GM12864 (cell line): Measurements from ENCODE around the gene MGRN1.

ENCODE experiments used
- DNase-seq: peaks from one replicate; pipeline ENCODE4 v3.0.0-alpha.2; 2011; ENCODE audit warnings: low read depth
- H3K4me3 ChIP-seq: 2 replicates; pipeline ENCODE4 v1.5.1; 2011; ENCODE audit warnings: mild to moderate bottlenecking, low read depth, low read length, control low read depth
- CTCF ChIP-seq: IDR thresholded peaks from 2 replicates; pipeline ENCODE4 v1.5.1; 2011; ENCODE audit warnings: low read depth, mild to moderate bottlenecking, moderate library complexity, low read length, control low read depth, inconsistent platforms; ENCODE audit errors: missing control alignments

Gene MGRN1

DNA sequence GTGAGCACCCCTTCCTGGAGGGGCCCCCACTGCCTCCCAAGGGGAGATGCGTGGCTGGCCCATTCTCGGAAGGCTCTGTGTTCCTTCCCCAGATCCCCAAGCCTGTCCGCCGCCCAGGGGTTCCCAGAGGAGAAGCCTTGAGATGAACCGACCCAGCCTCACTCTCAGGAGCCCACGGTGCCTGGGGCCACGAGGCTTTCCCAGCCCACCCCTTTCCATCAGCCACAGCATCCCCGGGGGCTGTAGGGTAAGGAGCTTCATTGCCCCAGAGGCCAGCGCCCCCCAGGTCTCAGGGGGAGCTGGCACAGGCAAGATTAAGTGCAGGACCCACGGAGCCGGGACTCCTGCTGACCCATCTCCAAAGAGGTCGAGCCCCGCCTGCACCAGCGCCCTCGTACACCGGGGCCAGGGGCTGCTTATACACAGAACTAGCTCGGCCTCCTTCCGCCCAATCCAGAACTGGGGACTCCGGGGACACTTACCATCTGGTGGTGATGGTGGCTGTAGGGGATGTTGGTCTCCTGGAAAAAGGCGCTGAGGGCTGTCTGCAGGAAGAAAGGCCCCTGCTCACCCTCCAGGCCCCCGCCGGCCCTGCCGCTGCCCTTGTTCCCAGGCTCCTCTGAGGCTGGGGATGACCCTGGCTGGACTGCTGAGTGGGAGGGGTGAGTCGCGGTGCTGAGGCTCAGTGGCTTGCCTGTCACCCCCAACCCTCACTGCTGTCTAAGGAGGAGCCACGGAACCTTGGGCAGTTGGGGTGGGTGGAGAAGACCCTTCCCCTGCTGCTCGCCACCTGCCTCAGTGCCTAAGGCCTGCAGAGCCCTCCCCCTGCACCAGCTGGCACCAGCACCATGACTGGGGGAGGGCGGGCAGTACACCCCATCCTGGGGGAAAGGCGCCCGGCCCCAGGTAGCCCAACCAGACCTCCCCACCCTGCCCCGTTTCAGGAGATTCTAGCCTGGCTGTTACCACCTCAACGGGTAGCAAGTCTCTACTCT is 14.3 kb upstream of the MGRN1 start:
- TF ChIP-seq CTCF, result no peak
- H3K4me3 ChIP-seq, result no peak overlapping the region
- no peak for DNase-seq

- H3K4me3 ChIP-seq, result no peak overlapping the region
- no peak for DNase-seq
- no peak for TF ChIP-seq CTCF
Measured at GRCh38 chr16:4611337-4612021, 13.1 kb upstream of the MGRN1 start.

DNA sequence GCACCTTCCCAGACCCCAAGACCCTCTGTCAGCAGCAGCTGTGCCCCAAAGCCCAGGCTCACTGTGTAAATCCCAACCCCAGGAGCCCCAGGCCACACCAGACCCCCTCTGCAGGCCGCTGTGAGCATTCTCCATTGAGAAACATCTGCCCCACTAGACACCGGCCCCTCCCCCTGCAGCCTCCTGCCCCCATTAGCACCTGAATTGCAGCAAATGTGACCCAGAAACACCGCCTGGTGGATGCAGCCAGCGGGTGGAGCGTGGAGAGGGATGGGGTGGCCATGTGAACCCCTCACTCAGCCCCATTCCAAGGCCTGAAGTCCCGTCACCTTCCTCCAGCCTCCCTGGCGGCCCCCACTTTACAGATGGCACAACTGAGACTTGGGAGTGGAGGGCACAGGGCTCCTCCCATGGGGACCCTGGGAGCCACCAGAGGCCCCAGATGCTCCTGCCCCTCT is 12.1 kb upstream of the MGRN1 start:
- no peak for TF ChIP-seq CTCF
- H3K4me3 ChIP-seq, result no peak overlapping the region
- DNase-seq, result no peak

- DNase-seq, result no peak
- H3K4me3 ChIP-seq, result peak overlapping the region; percentile 88
- no peak for TF ChIP-seq CTCF
Measured at GRCh38 chr16:4612977-4613635, 11.5 kb upstream of the MGRN1 start.

DNA sequence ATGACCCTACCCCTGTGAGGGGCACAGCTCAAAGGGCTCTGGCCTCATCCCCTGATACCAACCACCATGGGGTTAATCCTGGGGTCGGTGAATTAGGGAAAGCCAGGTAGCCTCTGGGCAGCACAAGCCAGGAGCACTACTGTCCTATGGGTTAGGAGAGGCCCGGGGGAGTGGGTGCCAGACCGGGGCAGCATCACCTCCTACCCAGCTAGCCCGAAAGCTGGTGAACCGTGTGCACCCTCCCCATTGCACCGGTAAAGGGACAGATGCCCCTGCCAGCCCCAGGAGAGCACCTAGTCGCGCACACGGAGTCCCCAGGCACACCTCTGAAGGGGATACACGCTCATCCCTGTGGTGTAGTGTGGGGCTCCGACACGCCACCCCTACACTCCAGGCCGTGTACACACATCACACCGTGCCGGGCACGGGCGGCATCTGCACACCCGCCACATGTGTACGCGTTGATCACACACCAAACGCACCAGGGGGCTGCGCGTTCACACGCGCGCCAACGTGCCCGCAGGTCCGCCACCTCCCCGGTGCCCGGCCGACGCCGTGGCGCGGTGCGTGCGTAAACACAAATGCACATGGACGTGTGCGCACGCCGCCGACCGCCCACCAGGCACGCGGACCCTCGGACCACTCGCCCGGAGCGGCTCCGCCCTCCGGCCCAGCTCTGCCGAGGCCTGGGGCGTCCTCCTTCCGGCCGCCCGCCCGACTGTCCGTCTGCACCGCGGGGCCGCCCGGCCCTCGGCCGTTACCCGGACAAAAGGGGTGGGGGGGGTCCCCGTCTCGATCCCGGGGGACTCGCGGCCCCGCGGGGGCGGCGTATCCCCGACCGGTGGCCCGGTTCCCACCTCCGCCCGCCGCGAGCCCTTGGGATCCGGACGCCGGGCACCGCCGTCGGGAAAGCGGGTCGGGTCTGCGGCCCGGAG is 10.7 kb upstream of the MGRN1 start:
- H3K4me3 ChIP-seq, result peak overlapping the region; percentile 88
- no peak for DNase-seq
- no peak for TF ChIP-seq CTCF
